Measurements from ENCODE around the gene KRT6B.
"Not testable (repeated sequence)": the region's sequence is repeated elsewhere in the genome, so short reads cannot be mapped to it uniquely, and the experiment has no call there.

Gene KRT6B

DNA sequence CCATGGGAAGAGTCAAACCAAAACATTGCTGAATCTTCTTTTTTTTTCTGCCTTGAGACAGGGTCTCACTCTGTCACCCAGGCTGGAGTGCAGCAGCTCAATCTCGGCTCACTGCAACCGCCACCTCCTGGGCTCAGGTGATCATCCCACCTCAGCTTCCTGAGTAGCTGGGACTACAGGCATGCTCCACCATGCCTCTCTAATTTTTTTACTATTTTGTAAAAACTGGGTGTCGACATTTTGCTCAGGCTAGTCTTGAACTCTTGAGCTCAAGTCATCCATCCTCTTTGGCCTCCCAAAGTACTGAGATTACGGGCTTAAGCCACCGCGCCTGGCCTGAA, 16.3 kb downstream of the KRT6B start:
- DNase-seq = no peak

GRCh38 chr12:52434760-52435530, 17.0 kb downstream of the KRT6B start:
- no peak for DNase-seq

DNA sequence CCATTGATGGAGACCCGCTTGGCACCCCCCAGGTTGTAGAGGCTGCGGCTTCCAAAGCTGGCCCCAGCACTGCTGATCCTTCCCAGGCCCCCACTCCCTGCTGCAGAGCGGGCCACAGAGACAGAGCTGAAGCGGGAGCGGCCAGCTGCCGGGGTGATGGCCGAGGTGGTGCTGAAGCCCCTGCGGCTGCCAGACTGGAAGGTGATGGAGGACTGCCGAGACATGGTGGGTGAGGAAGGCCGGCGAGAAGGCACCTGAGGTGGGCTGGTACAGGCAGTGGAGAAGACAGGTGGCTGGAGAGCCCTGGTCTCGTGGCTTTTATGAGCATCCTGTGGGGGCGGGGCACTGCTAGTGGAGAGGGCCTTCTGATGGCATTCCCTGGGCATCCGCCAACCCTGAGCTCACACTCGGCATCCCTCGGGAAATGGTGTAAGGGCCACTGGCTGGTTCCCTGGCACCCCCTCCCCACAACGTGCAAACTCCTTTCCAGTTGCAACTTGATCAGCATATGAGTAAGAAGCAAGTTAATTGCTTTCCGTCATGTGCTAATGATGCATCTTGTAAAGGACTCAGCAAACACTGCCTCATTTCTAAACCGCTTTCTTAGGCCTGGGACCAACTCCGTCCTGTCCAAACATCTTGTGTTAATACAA, 17.7 kb downstream of the KRT6B start, which contains the start of gene KRT75:
Gene KRT75, minus strand, starts transcription at position 291 of the 653 bp plus-strand sequence. Its CDS starts 67 bp downstream, at position 224.
- no peak for DNase-seq

GRCh38 chr12:52433501-52434080, 18.4 kb downstream of the KRT6B start:
- DNase-seq = no peak

DNA sequence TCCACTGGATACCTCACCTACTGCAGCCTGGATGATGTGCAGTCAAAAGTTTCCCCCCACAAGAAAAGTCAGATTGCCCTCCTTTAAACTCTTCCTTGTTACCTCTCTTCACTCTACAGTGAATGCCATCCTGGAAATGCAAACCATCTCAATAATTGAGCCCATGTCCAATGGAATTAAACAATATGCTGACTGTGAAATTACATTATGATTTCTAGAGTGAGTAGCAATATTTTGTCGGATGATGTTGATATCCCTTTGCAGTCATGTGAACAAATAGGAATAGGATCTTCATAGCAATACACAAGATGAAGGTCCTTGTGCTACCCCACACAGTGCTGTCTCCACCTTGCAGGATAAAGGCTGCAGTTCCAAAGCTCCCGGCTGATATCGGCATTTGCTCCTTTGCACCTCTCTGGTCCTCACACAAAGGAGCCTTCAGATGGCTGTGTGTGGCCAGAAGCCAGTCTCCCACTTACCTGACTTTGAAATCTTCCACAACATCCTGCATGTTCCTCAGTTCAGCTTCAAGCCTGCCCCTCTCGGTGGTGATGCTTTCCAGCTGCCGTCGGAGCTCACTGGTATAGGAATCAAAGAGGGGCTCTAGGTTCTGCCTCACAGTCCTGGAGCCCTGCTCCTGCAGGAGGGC, 19.3 kb downstream of the KRT6B start:
- DNase-seq = no peak

GRCh38 chr12:52428121-52428520, 23.8 kb downstream of the KRT6B start:
- DNase-seq = no peak

DNA sequence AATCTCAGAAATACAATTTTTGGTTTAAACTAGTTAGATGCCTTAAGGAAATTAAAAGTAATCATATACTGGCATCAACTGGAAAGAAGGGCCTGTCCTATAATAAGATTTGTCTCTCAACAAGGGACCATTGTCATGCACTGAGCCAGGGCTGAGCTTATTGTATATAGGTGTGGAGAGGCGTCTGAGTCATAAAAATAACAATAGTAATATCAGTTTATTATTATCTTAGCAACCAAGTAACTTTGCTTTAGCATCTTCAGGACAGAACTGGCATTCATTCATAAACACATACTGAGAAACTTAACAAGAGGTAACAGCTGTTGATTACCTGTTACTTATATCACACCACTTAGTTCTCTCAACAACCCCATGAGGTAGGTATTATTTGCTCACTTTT, 24.9 kb downstream of the KRT6B start:
- no peak for DNase-seq

- DNase-seq = no peak
Observed at GRCh38 chr12:52426034-52426433, 25.9 kb downstream of the KRT6B start.

GRCh38 chr12:52425466-52425865, 26.5 kb downstream of the KRT6B start:
- DNase-seq = no peak

- no peak for DNase-seq
Observed at GRCh38 chr12:52423661-52424500, 28.1 kb downstream of the KRT6B start.

DNA sequence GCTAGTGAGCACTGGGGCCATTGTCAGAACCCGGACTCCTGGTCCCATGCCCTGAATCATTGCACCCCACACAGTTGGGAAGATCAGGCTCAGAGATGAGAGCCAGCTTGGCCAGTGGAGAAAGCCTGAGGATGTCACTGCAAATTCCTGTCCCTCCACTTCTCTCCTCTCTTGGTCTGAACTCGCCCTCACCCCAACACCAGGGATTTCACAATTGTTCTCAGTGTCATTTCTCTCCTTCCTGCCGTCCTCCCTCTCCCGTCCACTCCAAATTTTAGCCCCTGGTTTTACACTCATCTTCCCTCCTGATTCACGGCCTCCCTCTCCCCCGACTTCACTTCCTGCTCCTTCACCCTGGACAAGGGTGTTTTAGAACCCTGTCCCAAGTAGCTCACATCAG, 28.9 kb downstream of the KRT6B start:
- DNase-seq = no peak

DNA sequence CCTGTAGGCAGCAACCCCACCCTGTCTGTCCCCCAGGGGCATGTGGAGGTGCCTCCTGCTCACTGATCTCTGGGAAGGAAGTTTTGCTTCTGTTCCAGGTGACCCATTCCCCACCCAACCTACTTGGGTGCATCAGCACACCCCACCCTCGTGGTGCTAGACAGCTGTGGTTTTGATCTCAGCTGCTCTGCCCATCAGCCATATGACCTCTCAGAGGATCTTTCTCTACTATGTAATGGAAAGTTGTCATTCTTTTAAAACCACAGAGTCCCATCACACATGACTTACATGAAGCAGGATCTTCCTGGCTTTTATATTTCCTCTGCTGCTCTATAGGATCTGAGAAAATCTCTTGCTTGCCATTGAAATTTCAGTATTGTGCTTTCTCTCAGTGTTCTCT, 32.3 kb downstream of the KRT6B start:
- no peak for DNase-seq

- DNase-seq = no peak
Observed at GRCh38 chr12:52418576-52419110, 33.3 kb downstream of the KRT6B start.

GRCh38 chr12:52417740-52418139, 34.2 kb downstream of the KRT6B start:
- DNase-seq = no peak

- DNase-seq = no peak
Observed at GRCh38 chr12:52416795-52417194, 35.2 kb downstream of the KRT6B start.

GRCh38 chr12:52415870-52416750, 35.8 kb downstream of the KRT6B start:
- no peak for DNase-seq

DNA sequence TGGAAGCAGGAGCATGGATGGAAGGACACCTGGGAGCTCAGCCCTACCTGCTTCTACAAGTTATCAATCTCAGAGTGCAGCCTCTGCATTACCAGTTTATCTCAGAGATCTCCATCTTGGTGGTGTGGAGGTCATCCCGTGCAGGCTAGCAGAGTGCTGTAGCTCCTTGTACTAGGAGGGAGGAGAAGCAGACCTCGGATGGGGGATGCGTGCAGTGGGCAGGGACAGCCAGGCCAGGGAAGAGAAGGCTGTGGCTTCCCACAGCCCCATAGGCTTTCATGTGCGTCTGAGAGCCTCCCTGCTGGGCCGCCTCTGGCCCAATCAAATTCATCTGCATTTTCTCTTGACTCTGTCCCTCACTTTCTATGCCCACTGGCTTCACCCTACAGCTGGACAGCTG, 37.0 kb downstream of the KRT6B start:
- DNase-seq = no peak

DNA sequence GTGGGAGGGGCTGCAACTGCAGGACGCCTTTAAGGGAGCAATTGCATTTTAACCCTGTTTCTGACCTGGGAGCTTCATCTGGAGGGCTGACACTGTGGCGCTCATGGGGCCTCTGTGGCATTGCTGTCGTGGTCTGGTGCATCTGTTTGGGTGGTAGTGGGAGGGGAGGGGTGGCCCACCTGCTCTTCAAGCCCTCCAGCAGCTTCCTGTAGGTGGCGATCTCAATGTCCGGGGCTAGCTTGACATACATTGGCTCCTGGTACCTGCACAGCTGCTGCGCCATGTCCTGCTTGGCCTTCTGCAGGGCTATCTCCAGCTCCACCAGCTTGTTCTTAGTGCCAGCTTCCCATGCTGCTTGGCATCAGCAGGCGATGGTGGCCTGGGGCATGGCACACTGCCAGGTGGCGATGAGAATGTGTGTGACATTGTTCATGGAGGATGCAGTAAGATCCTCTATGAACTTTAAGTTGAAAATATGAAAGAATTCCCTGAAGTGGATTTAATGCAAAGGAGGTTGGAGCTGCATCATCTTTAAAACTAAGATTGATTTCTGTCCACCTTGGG, 38.1 kb downstream of the KRT6B start:
- DNase-seq = no peak

- DNase-seq = no peak
Observed at GRCh38 chr12:52413202-52413601, 38.7 kb downstream of the KRT6B start.

DNA sequence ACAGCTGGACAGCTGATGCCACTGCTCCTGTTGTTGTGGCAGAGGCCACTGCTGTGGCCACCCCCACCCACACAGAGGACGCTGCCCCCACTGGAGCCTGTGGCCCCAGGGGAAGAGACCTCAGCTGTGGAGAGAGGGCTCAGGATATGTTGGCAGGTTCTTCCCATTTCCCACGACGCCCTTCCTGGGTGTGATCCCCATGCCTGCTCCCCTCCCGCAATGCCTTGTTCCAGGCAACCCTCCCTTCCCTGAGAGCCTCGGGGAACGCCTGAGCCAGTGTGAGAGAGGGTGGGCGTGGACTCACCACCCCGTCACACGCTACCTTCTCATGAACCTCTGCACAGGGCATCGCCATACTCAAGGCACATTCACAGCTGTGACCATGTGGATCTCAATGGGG, 40.1 kb downstream of the KRT6B start:
- DNase-seq = no peak

DNA sequence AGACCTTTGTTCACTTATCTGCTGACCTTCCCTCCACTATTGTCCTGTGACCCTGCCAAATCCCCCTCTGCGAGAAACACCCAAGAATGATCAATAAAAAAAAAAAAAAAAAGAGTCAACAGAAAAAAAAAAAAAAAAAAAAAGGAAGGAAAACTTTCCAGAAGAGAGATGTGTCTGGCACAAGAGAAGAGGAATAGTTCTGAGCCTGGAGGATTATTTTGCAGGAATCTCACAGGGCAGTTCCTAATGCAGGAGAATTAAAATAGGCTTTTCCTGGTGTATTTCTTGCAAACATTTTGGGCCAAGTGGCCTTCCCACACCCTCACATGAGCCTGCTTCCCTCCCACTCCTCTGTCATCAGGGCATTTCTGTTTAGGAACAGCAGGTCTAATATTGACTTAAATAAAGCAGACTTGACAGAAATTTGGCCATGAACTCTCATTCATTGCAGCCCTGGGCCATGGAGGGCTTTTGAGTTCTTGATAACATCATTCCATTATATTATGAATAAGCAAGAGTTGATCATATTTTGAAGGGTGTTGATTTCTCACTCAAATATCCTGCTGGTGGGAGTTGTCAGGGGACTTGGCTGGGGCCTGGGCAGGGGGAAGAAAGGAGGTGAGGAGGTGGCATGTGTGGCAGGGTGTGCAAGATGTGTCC, 41.2 kb downstream of the KRT6B start:
- not testable (repeated sequence) for DNase-seq
